ENCODE results near the gene ZSWIM6. TPM values are rescaled to one million over a fixed set of nuclear protein-coding genes. Genes with fewer than 3 reads are reported as not detected.

The ZSWIM6 gene
- total and polyA plus RNA-seq, 2 of the 4 experiments (the other 2 are of a cell fraction): 10.8 to 14.1 TPM

DNA sequence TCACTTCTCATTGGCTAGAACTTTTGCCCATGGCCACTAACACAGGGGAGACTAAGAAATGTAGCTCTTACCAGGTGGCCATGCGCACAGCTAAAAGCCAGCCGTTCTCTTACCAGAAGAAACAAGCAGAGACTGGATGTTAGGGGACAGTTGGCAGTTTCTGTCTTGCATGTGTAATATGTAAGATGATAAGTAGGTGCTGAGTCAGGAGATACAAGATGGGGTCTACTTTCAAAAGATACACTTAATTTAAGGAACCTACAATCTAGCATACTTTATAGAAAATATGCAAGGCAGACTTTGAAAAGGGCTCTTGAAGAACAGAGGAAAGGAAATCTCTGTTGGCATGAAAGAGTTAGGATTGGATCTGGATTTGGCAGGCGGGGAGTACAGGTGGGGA, 244.5 kb downstream of the ZSWIM6 start:
- ChIA-PET CTCF (no interaction called here), POLR2A (ENCODE audit: unreplicated experiment) (no interaction called here)
- Histone ChIP-seq H3K27ac (ENCODE audit: insufficient read depth, low read length) (no peak overlapping the region), H4K91ac (ENCODE audit: insufficient read depth, low read depth, low read length) (no peak overlapping the region), H4K20me1 (ENCODE audit: insufficient read depth, low read length) (no peaks in the 10 kb centered on the region), H3K4me3 (ENCODE audit: insufficient read depth, low read depth, low read length) (no peak overlapping the region), H2AK5ac (ENCODE audit: low read depth, low read length) (no peak overlapping the region), H3K9ac (ENCODE audit: low read depth, low read length) (no peak overlapping the region), H3K79me1 (ENCODE audit: low read depth in 1 of 2, low read length in 2 of 2) (no peaks in the 10 kb centered on the region), H2AK9ac (replicated peaks; ENCODE audit: low read depth, low read length, poor library complexity) (no peak overlapping the region), H3K18ac (ENCODE audit: low read depth, low read length) (no peak overlapping the region), H3K9me1 (ENCODE audit: insufficient read depth, low read length) (peaks cover 3% of the 10 kb centered on the region), H3K14ac (replicated peaks; ENCODE audit: low read depth, low read length) (no peak overlapping the region), H2BK20ac (ENCODE audit: low read depth, low read length) (no peak overlapping the region), H3K23ac (ENCODE audit: low read depth, low read length) (no peak overlapping the region), H3K36me3 (ENCODE audit: control insufficient read depth, insufficient read depth, low read length) (no peaks in the 10 kb centered on the region), H2AFZ (replicated peaks; ENCODE audit: low read length, poor library complexity) (no peak overlapping the region), H3K4me2 (ENCODE audit: low read depth, low read length) (no peak overlapping the region), H2BK120ac (ENCODE audit: low read depth, low read length) (no peak overlapping the region), H4K5ac (ENCODE audit: low read depth, low read length) (no peak overlapping the region), H3K56ac (ENCODE audit: extremely low read depth, insufficient read depth, low read length) (no peak overlapping the region), H3K4me1 (ENCODE audit: control insufficient read depth, insufficient read depth, low read length) (peaks cover 5% of the 10 kb centered on the region), H3K9me3 (ENCODE audit: control insufficient read depth, insufficient read depth, low read length) (no peaks in the 10 kb centered on the region), H2BK15ac (ENCODE audit: low read depth, low read length) (no peak overlapping the region), H3K27me3 (ENCODE audit: control insufficient read depth, insufficient read depth, low read length) (peaks cover 3% of the 10 kb centered on the region; the same call in 1 of the 2 replicates), H3K4ac (ENCODE audit: low read depth, low read length) (no peak overlapping the region), H4K8ac (ENCODE audit: low read depth in 2 of 2, low read length in 2 of 2) (no peak overlapping the region), H2BK5ac (ENCODE audit: low read depth, low read length, poor library complexity, severe bottlenecking) (no peak overlapping the region)
- no peak for DNase-seq
- dilution Hi-C loops (cut with HindIII; ENCODE audit: low sequenced_read_pairs, unreplicated experiment) (no loop called here), in situ Hi-C loops (cut with MboI; ENCODE audit: low sequenced_read_pairs) (no loop called here), intact Hi-C loops (cut with micrococcal nuclease) (no loop called here)
- no peak for TF ChIP-seq POLR2A (IDR thresholded peaks at IDR 0.05; ENCODE audit: low read depth, low read length)
- no peak for TF ChIP-seq MAFK (IDR thresholded peaks at IDR 0.05; ENCODE audit: low read depth, low read length)
- no peak for TF ChIP-seq MAZ (IDR thresholded peaks at IDR 0.05; ENCODE audit: borderline replicate concordance, low read depth, low read length)
- no peak for TF ChIP-seq RCOR1 (IDR thresholded peaks at IDR 0.05; ENCODE audit: insufficient replicate concordance, low read length)
- TF ChIP-seq RFX5 (IDR thresholded peaks at IDR 0.05; ENCODE audit: low read depth, low read length): no peak
- TF ChIP-seq CTCF (conservative IDR thresholded peaks at IDR 0.05; ENCODE audit: low read depth, low read length): no peak
- no peak for TF ChIP-seq USF2 (IDR thresholded peaks at IDR 0.05; ENCODE audit: low read depth, low read length)
- TF ChIP-seq NFE2L2 (IDR thresholded peaks at IDR 0.05; ENCODE audit: low read depth, low read length): no peak
- no peak for TF ChIP-seq CHD1 (IDR thresholded peaks at IDR 0.05; ENCODE audit: low read depth, low read length)
- TF ChIP-seq MXI1 (IDR thresholded peaks at IDR 0.05; ENCODE audit: borderline replicate concordance, low read depth, low read length): no peak
- TF ChIP-seq, protein P1, sequence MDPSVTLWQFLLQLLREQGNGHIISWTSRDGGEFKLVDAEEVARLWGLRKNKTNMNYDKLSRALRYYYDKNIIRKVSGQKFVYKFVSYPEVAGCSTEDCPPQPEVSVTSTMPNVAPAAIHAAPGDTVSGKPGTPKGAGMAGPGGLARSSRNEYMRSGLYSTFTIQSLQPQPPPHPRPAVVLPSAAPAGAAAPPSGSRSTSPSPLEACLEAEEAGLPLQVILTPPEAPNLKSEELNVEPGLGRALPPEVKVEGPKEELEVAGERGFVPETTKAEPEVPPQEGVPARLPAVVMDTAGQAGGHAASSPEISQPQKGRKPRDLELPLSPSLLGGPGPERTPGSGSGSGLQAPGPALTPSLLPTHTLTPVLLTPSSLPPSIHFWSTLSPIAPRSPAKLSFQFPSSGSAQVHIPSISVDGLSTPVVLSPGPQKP (IDR thresholded peaks at IDR 0.05; ENCODE audit: borderline replicate concordance, low read depth, low read length): no peak
- no peak for TF ChIP-seq BHLHE40 (IDR thresholded peaks at IDR 0.05; ENCODE audit: low read depth, low read length)
- no peak for TF ChIP-seq FOS (IDR thresholded peaks at IDR 0.05; ENCODE audit: low read depth, low read length)
- TF ChIP-seq RAD21 (IDR thresholded peaks at IDR 0.05; ENCODE audit: low read length): no peak
- TF ChIP-seq SMC3 (IDR thresholded peaks at IDR 0.05; ENCODE audit: low read depth, low read length): no peak
- TF ChIP-seq CEBPB (IDR thresholded peaks at IDR 0.05; ENCODE audit: low read depth, low read length): no peak
- no TSS peak for BruUV-seq (replicated peaks)
- WGBS, 2 experiments (ENCODE audit: extremely low coverage in 2 of 2, insufficient read length in 1 of 2): 75% methylated on average over 1 of the region's 3 CpGs; no CpG with 5 or more reads in 1 of the 2 experiments
- ATAC-seq (ENCODE audit: low read depth): no peak
